Measurements from ENCODE around the gene KREMEN1. TPM values are rescaled to one million over a fixed set of nuclear protein-coding genes. Genes with fewer than 3 reads are reported as not detected.

KREMEN1 gene
- total RNA-seq, 1 donor from 2014 or later = 1.4 TPM

DNA sequence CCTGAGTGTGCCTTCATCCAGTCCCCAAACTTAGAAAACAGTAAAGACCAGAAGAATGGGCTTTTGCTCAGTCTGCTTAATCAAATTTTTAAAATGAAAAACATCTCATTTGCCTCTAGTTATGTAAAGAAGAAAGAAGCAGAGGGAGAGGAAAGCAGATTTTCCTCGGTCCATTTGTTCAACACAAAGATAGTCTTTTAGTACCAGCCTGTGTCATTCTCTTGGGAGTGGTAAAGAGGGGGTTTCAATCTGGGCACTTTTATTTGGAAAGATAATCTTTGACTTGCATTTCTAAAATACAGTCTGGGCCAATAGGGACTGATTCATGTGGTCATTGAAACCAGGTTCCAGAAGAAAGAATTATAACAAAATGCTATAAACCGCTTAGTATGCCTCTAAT lies 29.5 kb downstream of the KREMEN1 start:
- no peaks in the 10 kb centered on the region for H3K36me3 ChIP-seq
- no peak overlapping the region for H3K4me3 ChIP-seq
- H3K27ac Mint-ChIP-seq = no peak overlapping the region
- H3K9me3 ChIP-seq (ENCODE audit: low read depth) = no peaks in the 10 kb centered on the region
- no peak overlapping the region for H3K27ac ChIP-seq
- H3K27me3 Mint-ChIP-seq (ENCODE audit: insufficient read depth, low read depth) = peaks cover 4% of the 10 kb centered on the region
- H3K4me2 ChIP-seq = peak overlapping the region; percentile 59
- H3K4me3 Mint-ChIP-seq = no peak overlapping the region
- no peaks in the 10 kb centered on the region for H3K27me3 ChIP-seq
- H4K20me1 ChIP-seq (ENCODE audit: low read depth) = peaks cover 8% of the 10 kb centered on the region
- TF ChIP-seq EZH2 (IDR thresholded peaks at IDR 0.05) (no peak), EZH2phosphoT487 (IDR thresholded peaks at IDR 0.05) (no peak)
- TF ChIP-seq, protein P1, sequence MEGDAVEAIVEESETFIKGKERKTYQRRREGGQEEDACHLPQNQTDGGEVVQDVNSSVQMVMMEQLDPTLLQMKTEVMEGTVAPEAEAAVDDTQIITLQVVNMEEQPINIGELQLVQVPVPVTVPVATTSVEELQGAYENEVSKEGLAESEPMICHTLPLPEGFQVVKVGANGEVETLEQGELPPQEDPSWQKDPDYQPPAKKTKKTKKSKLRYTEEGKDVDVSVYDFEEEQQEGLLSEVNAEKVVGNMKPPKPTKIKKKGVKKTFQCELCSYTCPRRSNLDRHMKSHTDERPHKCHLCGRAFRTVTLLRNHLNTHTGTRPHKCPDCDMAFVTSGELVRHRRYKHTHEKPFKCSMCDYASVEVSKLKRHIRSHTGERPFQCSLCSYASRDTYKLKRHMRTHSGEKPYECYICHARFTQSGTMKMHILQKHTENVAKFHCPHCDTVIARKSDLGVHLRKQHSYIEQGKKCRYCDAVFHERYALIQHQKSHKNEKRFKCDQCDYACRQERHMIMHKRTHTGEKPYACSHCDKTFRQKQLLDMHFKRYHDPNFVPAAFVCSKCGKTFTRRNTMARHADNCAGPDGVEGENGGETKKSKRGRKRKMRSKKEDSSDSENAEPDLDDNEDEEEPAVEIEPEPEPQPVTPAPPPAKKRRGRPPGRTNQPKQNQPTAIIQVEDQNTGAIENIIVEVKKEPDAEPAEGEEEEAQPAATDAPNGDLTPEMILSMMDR (IDR thresholded peaks at IDR 0.05) = no peak
- DNase-seq (ENCODE audit: low spot score) = peak; percentile 42
- peaks cover 22% of the 10 kb centered on the region for H3F3A ChIP-seq (ENCODE audit: low read depth)
- H3K4me1 ChIP-seq = peaks cover 35% of the 10 kb centered on the region
- H2AFZ ChIP-seq (replicated peaks) = no peak overlapping the region
- peaks cover 4% of the 10 kb centered on the region for H3K36me3 Mint-ChIP-seq
- H3K9me3 Mint-ChIP-seq = no peaks in the 10 kb centered on the region
- peaks cover 51% of the 10 kb centered on the region for H3K4me1 Mint-ChIP-seq
- H3K79me2 ChIP-seq (ENCODE audit: low read depth) = no peaks in the 10 kb centered on the region
- H3K9ac ChIP-seq = no peak overlapping the region

DNA sequence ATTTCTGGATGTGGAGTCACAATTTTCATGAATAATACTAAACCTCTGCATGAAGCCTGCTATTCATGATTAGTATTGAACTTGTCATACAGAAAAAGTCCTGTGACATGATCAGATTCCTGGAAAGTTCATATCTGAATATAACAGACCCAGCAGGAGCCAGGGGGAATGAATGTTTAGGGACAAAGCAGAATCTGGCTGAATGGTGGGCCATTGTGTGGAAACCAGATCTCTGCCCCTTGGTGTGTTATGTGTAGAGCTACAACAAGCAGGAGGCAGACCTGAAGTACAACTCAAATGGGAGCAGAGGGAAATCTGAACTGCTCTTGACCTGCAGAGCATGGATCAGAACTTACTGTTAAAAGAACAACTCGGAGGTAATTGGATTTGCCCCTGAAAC lies 30.3 kb downstream of the KREMEN1 start:
- H3K27me3 Mint-ChIP-seq (ENCODE audit: insufficient read depth, low read depth) = peaks cover 4% of the 10 kb centered on the region
- TF ChIP-seq, protein P1 (IDR thresholded peaks at IDR 0.05) = no peak
- TF ChIP-seq EZH2 (IDR thresholded peaks at IDR 0.05) (no peak), EZH2phosphoT487 (IDR thresholded peaks at IDR 0.05) (no peak)

DNA sequence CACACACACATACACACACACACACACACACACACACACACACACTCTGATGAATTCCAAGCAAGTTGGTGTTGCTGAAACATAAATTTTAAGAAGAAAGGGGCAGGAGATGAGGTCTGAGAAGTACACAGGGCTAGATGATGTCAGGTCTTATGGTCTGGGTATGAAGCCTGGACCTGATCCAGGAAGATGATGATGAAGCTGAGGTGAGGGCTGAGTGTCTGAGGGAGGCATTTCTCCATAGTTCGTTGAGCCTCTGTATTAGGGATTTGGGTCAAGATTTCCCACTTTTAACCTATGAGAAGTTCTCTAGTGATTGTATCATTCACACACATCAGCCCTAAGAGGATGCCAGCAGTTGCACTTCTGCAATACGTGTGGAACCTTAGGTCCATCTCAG lies 32.6 kb downstream of the KREMEN1 start:
- Mint-ChIP-seq H3K9me3 (no peaks in the 10 kb centered on the region), H3K27ac (no peak overlapping the region), H3K36me3 (peaks cover 8% of the 10 kb centered on the region), H3K27me3 (ENCODE audit: insufficient read depth, low read depth) (peaks cover 2% of the 10 kb centered on the region), H3K4me1 (peaks cover 48% of the 10 kb centered on the region), H3K4me3 (no peak overlapping the region)
- Histone ChIP-seq H3F3A (ENCODE audit: low read depth) (peaks cover 20% of the 10 kb centered on the region), H3K27me3 (no peaks in the 10 kb centered on the region), H3K4me2 (no peak overlapping the region), H4K20me1 (ENCODE audit: low read depth) (peaks cover 8% of the 10 kb centered on the region), H3K9ac (no peak overlapping the region), H2AFZ (replicated peaks) (no peak overlapping the region), H3K9me3 (ENCODE audit: low read depth) (no peaks in the 10 kb centered on the region), H3K4me3 (no peak overlapping the region), H3K4me1 (peaks cover 30% of the 10 kb centered on the region), H3K27ac (no peak overlapping the region), H3K36me3 (no peaks in the 10 kb centered on the region), H3K79me2 (ENCODE audit: low read depth) (no peaks in the 10 kb centered on the region)
- DNase-seq (ENCODE audit: low spot score) = no peak
- TF ChIP-seq EZH2 (IDR thresholded peaks at IDR 0.05) = no peak
- no peak for TF ChIP-seq EZH2phosphoT487 (IDR thresholded peaks at IDR 0.05)
- TF ChIP-seq, protein P1 (IDR thresholded peaks at IDR 0.05) = no peak

More for the DNA sequence above, 30.3 kb downstream of the KREMEN1 start:
- Histone ChIP-seq H3K4me3 (no peak overlapping the region), H3K27me3 (no peaks in the 10 kb centered on the region), H4K20me1 (ENCODE audit: low read depth) (peaks cover 8% of the 10 kb centered on the region), H3K79me2 (ENCODE audit: low read depth) (no peaks in the 10 kb centered on the region), H3F3A (ENCODE audit: low read depth) (peaks cover 20% of the 10 kb centered on the region), H3K27ac (no peak overlapping the region), H2AFZ (replicated peaks) (no peak overlapping the region), H3K9ac (no peak overlapping the region), H3K36me3 (no peaks in the 10 kb centered on the region), H3K9me3 (ENCODE audit: low read depth) (no peaks in the 10 kb centered on the region), H3K4me2 (peak overlapping the region; percentile 59), H3K4me1 (peaks cover 30% of the 10 kb centered on the region)
- peak overlapping the region; percentile 80 for H3K27ac Mint-ChIP-seq
- peaks cover 45% of the 10 kb centered on the region for H3K4me1 Mint-ChIP-seq
- peak; percentile 44 for DNase-seq (ENCODE audit: low spot score)
- peak overlapping the region; percentile 1 for H3K4me3 Mint-ChIP-seq
- H3K36me3 Mint-ChIP-seq = peaks cover 4% of the 10 kb centered on the region
- no peaks in the 10 kb centered on the region for H3K9me3 Mint-ChIP-seq

Data from neural progenitor cell (in vitro differentiated cells).